Measurements from ENCODE around the gene RPL10. TPM values are rescaled to one million over a fixed set of nuclear protein-coding genes. Genes with fewer than 3 reads are reported as not detected.

Gene RPL10
- total RNA-seq, 1 experiment from 2014 or later, result 2,445 TPM

GRCh38 chrX:154360155-154360713, 37.9 kb upstream of the RPL10 start:
- no TSS peak for BruUV-seq (replicated peaks)
- DNase-seq (ENCODE audit: low spot score), result no peak
- Histone ChIP-seq H3K4me3 (ENCODE audit: low read depth, low read length, poor library complexity, severe bottlenecking) (no peak overlapping the region), H3K36me3 (ENCODE audit: insufficient read depth, low read length, poor library complexity, severe bottlenecking) (peaks cover 87% of the 10 kb centered on the region), H3K4me1 (ENCODE audit: insufficient read depth, low read length, poor library complexity, severe bottlenecking) (no peaks in the 10 kb centered on the region), H3K27ac (ENCODE audit: low read depth, low read length, poor library complexity, severe bottlenecking) (no peak overlapping the region), H3K9me3 (ENCODE audit: low read depth, low read length, poor library complexity, severe bottlenecking) (no peaks in the 10 kb centered on the region), H3K27me3 (replicated peaks; ENCODE audit: insufficient read depth, low read depth, low read length, poor library complexity) (no peaks in the 10 kb centered on the region)
- TF ChIP-seq EZH2 (IDR thresholded peaks at IDR 0.05; ENCODE audit: borderline replicate concordance, low read depth, low read length, poor library complexity, severe bottlenecking) (no peak), CTCF (conservative IDR thresholded peaks at IDR 0.05; ENCODE audit: low read depth, low read length) (no peak)
- POLR2A ChIA-PET (ENCODE audit: low non-redundant PET), result no interaction called here
- intact Hi-C loops (cut with micrococcal nuclease; ENCODE audit: unreplicated experiment), result no loop called here
- CTCF ChIA-PET, result no interaction called here

- H3K27ac ChIP-seq (ENCODE audit: low read depth, low read length, poor library complexity, severe bottlenecking), result no peak overlapping the region
- no peak for TF ChIP-seq CTCF (conservative IDR thresholded peaks at IDR 0.05; ENCODE audit: low read depth, low read length)
- no peak for TF ChIP-seq EZH2 (IDR thresholded peaks at IDR 0.05; ENCODE audit: borderline replicate concordance, low read depth, low read length, poor library complexity, severe bottlenecking)
- no peaks in the 10 kb centered on the region for H3K9me3 ChIP-seq (ENCODE audit: low read depth, low read length, poor library complexity, severe bottlenecking)
- ChIA-PET CTCF (no interaction called here), POLR2A (ENCODE audit: low non-redundant PET) (no interaction called here)
- H3K4me3 ChIP-seq (ENCODE audit: low read depth, low read length, poor library complexity, severe bottlenecking), result no peak overlapping the region
- no peaks in the 10 kb centered on the region for H3K4me1 ChIP-seq (ENCODE audit: insufficient read depth, low read length, poor library complexity, severe bottlenecking)
- BruUV-seq (replicated peaks), result no TSS peak
- DNase-seq (ENCODE audit: low spot score), result no peak
- intact Hi-C loops (cut with micrococcal nuclease; ENCODE audit: unreplicated experiment), result no loop called here
- H3K36me3 ChIP-seq (ENCODE audit: insufficient read depth, low read length, poor library complexity, severe bottlenecking), result peaks cover 96% of the 10 kb centered on the region
- H3K27me3 ChIP-seq (replicated peaks; ENCODE audit: insufficient read depth, low read depth, low read length, poor library complexity), result no peaks in the 10 kb centered on the region
Measured at GRCh38 chrX:154362085-154362742, 36.0 kb upstream of the RPL10 start.

DNA sequence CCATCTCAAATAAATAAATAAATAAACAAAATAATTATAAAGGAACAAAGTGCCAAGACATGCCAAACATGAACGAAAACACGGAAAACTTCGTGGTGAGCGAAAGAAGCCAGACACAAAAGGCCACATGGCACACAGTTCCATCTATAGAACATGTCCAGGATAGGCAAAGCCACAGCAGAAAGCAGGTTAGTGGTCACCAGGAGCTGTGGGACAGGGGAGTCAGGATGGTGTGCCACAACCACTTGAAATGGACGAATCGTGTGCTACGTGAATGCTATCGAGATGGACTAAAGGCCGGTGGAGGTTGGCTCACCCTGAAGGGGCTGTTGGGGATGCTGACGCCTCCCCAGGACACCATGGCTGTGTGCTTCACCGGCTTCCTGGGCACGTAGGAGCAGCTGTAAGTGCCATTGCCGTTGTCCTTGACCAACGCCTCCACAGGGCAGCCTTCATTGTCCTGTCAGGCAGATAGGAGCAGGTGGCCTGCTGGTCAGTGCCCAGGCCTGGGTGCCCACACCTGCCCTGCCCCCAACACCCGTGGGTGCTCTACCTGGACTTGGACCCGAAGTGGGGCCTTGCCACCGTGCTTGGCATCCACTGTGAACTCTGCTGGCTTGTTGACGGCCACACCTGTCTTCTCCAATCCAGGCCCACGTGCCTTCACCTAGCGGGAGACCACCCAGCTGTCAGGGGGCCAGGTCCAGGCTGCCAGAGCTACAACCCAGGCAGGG, 34.3 kb upstream of the RPL10 start:
- no peak overlapping the region for H3K4me3 ChIP-seq (ENCODE audit: low read depth, low read length, poor library complexity, severe bottlenecking)
- no peak for DNase-seq (ENCODE audit: low spot score)
- no peaks in the 10 kb centered on the region for H3K27me3 ChIP-seq (replicated peaks; ENCODE audit: insufficient read depth, low read depth, low read length, poor library complexity)
- H3K36me3 ChIP-seq (ENCODE audit: insufficient read depth, low read length, poor library complexity, severe bottlenecking), result peaks cover 90% of the 10 kb centered on the region
- peaks cover 5% of the 10 kb centered on the region for H3K4me1 ChIP-seq (ENCODE audit: insufficient read depth, low read length, poor library complexity, severe bottlenecking)
- no TSS peak for BruUV-seq (replicated peaks)
- no peaks in the 10 kb centered on the region for H3K9me3 ChIP-seq (ENCODE audit: low read depth, low read length, poor library complexity, severe bottlenecking)
- ChIA-PET POLR2A (ENCODE audit: low non-redundant PET) (no interaction called here), CTCF (no interaction called here)
- intact Hi-C loops (cut with micrococcal nuclease; ENCODE audit: unreplicated experiment), result no loop called here
- no peak overlapping the region for H3K27ac ChIP-seq (ENCODE audit: low read depth, low read length, poor library complexity, severe bottlenecking)
- TF ChIP-seq CTCF (conservative IDR thresholded peaks at IDR 0.05; ENCODE audit: low read depth, low read length), result no peak
- TF ChIP-seq EZH2 (IDR thresholded peaks at IDR 0.05; ENCODE audit: borderline replicate concordance, low read depth, low read length, poor library complexity, severe bottlenecking), result no peak

Measured in A673 (cell line).